ENCODE results near the gene GTF2IRD1. TPM values are rescaled to one million over a fixed set of nuclear protein-coding genes. Genes with fewer than 3 reads are reported as not detected.

GTF2IRD1 gene
- total and polyA plus RNA-seq, 9 of the 15 experiments (the other 6 are each of a cell fraction or from before 2014, with no cell fraction given): 9.1 to 30.2 (median 14.0) TPM

DNA sequence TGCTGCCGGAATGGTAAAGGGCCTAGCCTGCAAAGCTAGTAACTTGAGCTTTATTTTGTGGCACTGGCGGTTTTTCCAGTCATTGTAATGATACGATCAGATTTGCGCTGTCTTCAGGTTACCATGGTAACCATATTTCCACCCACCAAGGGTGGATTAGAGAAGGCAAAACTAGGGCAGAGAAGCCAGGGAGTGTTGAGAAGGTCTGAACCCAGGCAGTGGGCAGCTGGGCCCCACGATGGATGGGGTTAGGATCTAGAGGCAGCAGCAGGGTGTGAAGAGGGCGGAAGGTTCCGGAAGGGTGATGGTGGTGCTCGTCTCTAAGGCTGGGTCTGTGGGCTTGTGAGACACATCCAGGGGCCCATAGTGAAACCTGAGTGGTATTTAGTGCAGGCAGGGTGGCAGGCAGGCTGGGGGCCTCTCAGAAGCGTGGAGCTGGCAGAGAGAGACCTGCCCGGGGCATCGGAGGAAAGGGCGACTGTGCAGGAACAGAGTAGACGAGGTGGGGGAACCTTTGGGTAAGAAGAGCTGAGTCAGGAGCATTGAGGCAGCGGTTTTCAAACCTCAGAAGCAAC, 115.9 kb downstream of the GTF2IRD1 start (continued):
- TF ChIP-seq MGA (IDR thresholded peaks at IDR 0.05) (no peak), ZNF830 (CRISPR knock-in tag; IDR thresholded peaks at IDR 0.05) (no peak), ZNF57 (CRISPR knock-in tag; IDR thresholded peaks at IDR 0.05) (no peak), CSDE1 (IDR thresholded peaks at IDR 0.05) (peak in 1 of 2 experiments; percentile 92; a peak in 2 of 4 replicates), POLR3A (IDR thresholded peaks at IDR 0.05; ENCODE audit: borderline replicate concordance, extremely low read depth, insufficient read depth, insufficient read length) (no peak)
